HL-60 (cell line): ENCODE results near the gene GJC3.

Source experiments
- CTCF ChIP-seq: IDR thresholded peaks from one replicate; pipeline ENCODE4 v1.5.1; 2011; ENCODE audit warnings: low read length, control low read depth, inconsistent platforms; ENCODE audit not compliant: insufficient read depth
- SPI1 ChIP-seq: IDR thresholded peaks from 2 replicates; pipeline ENCODE4 v1.6.1; 2012; ENCODE audit warnings: low read depth, mild to moderate bottlenecking, borderline replicate concordance

- TF ChIP-seq CTCF (no peak), SPI1 (no peak)
Observed at GRCh38 chr7:99923200-99923599, 6.2 kb downstream of the GJC3 start.
